Liver (tissue), 9 donors: Measurements from ENCODE around the gene GLI3. TPM values are rescaled to one million over a fixed set of nuclear protein-coding genes. Genes with fewer than 3 reads are reported as not detected.

ENCODE experiments used
- DNase-seq: peaks from one replicate; pipeline ENCODE4 v3.0.0-alpha.2; 2017; ENCODE audit warnings: low spot score
- H3K27ac ChIP-seq, 2 donors: one replicate each; pipeline ENCODE4 v1.7.0; 2013; ENCODE audit warnings: inconsistent platforms in 2 of 2, low read length in 2 of 2, control low read depth in 1 of 2, low read depth in 1 of 2, mild to moderate bottlenecking in 1 of 2
- H3K27me3 ChIP-seq, 4 donors: one replicate each; pipeline versions ENCODE4 v1.6.1 to v1.7.0; 2013; ENCODE audit warnings: low read length in 3 of 4, inconsistent platforms in 1 of 4, mild to moderate bottlenecking in 1 of 4, moderate library complexity in 1 of 4; ENCODE audit not compliant: control insufficient read depth in 4 of 4, insufficient read depth in 4 of 4
- H3K36me3 ChIP-seq, 4 donors: one replicate each; pipeline versions ENCODE4 v1.6.1 to v1.7.0; 2013; ENCODE audit warnings: low read length in 3 of 4, mild to moderate bottlenecking in 3 of 4, low read depth in 1 of 4, moderate library complexity in 1 of 4; ENCODE audit not compliant: control insufficient read depth in 4 of 4, insufficient read depth in 3 of 4
- H3K4me1 ChIP-seq, 4 donors: one replicate each; pipeline versions ENCODE4 v1.6.1 to v1.7.0; 2013; ENCODE audit warnings: low read length in 3 of 4, mild to moderate bottlenecking in 3 of 4, moderate library complexity in 1 of 4; ENCODE audit not compliant: control insufficient read depth in 4 of 4, insufficient read depth in 4 of 4
- H3K4me3 ChIP-seq, 3 donors: one replicate each; pipeline versions ENCODE4 v1.6.1 to v1.7.0; 2013; ENCODE audit warnings: low read length in 3 of 3, control low read depth in 1 of 3, low read depth in 1 of 3, mild to moderate bottlenecking in 1 of 3
- H3K9ac ChIP-seq, 2 donors: one replicate each; pipeline ENCODE4 v1.7.0; 2013; ENCODE audit warnings: low read length in 2 of 2, mild to moderate bottlenecking in 2 of 2, moderate library complexity in 2 of 2, control low read depth in 1 of 2, low read depth in 1 of 2
- H3K9me3 ChIP-seq, 4 donors: one replicate each; pipeline versions ENCODE4 v1.6.1 to v1.7.0; 2013; ENCODE audit warnings: low read length in 3 of 4; ENCODE audit not compliant: control insufficient read depth in 4 of 4
- EGR1 ChIP-seq, 2 donors: IDR thresholded peaks; 2 replicates each; pipeline ENCODE4 v1.6.1; 2016 to 2018; ENCODE audit warnings: antibody characterized with exemption in 2 of 2, low read depth in 2 of 2
- FOXA1 ChIP-seq: IDR thresholded peaks from 2 replicates; pipeline ENCODE4 v1.6.1; 2016; ENCODE audit warnings: antibody characterized with exemption
- FOXA2 ChIP-seq: IDR thresholded peaks from 2 replicates; pipeline ENCODE4 v1.6.1; 2016; ENCODE audit warnings: antibody characterized with exemption
- GABPA ChIP-seq, 2 donors: IDR thresholded peaks in 1 of 2; conservative IDR thresholded peaks in 1 of 2; 2 replicates each; pipeline ENCODE4 v1.6.1; 2016; ENCODE audit warnings: antibody characterized with exemption in 2 of 2, mild to moderate bottlenecking in 1 of 2, moderate library complexity in 1 of 2
- HNF4A ChIP-seq, 2 donors: conservative IDR thresholded peaks; 2 replicates each; pipeline ENCODE4 v1.6.1; 2016; ENCODE audit warnings: antibody characterized with exemption in 2 of 2, mild to moderate bottlenecking in 2 of 2
- HNF4G ChIP-seq: IDR thresholded peaks from 2 replicates; pipeline ENCODE4 v1.6.1; 2016; ENCODE audit warnings: antibody characterized with exemption
- REST ChIP-seq: IDR thresholded peaks from 2 replicates; pipeline ENCODE4 v1.6.1; 2016; ENCODE audit warnings: antibody characterized with exemption, mild to moderate bottlenecking
- YY1 ChIP-seq: IDR thresholded peaks from 2 replicates; pipeline ENCODE4 v1.6.1; 2016; ENCODE audit warnings: antibody characterized with exemption, mild to moderate bottlenecking
- ZBTB33 ChIP-seq: IDR thresholded peaks from 2 replicates; pipeline ENCODE4 v1.6.1; 2016; ENCODE audit warnings: antibody characterized with exemption
- WGBS: extraction: QIAGEN DNeasy Blood & Tissue Kit; methylation state at CpG from one replicate; pipeline ENCODE4 v1.1.7; 2013; 5-methylcytosine and 5-hydroxymethylcytosine counted together
- polyA plus RNA-seq, 2 donors: library from polyadenylated mRNA; stranded (reverse) in 1 of 2; unstranded in 1 of 2; fragments of 200-250 nt in 1 of 2; fragments of >200 nt in 1 of 2; fragmentation: Nextera tagmentation in 1 of 2; extraction: Ambion mirVana in 1 of 2; gene quantifications; one replicate each; pipeline versions ENCODE4 v1.2.1 to v1.2.3, GENCODE V29; 2013 to 2015
- total RNA-seq, 2 donors: library from RNA; depleted of rRNA; stranded (reverse); fragments of >200 nt; gene quantifications; one replicate each; pipeline ENCODE4 v1.2.3, GENCODE V29; 2014
- donor health status: healthy.
- donor health status: healthy.
- donor health status: healthy.
- donor health status: healthy.
- donor health status: healthy.

Gene GLI3
- total and polyA plus RNA-seq, 4 donors = 0.09 to 0.42 (median 0.26) TPM

GRCh38 chr7:42156291-42156865, 80.6 kb downstream of the GLI3 start (continued):
- TF ChIP-seq GABPA (IDR thresholded peaks at IDR 0.05 in 1 of 2, conservative IDR thresholded peaks at IDR 0.05 in 1 of 2) (no peak), FOXA1 (no peak), YY1 (no peak), ZBTB33 (no peak), FOXA2 (no peak)

- DNase-seq = no peak
- Histone ChIP-seq H3K4me3 (no peak overlapping the region), H3K27ac (no peak overlapping the region), H3K9ac (no peak overlapping the region), H3K4me1 (no peaks in the 10 kb centered on the region), H3K27me3 (peaks cover 0 to 3% (median 0%) of the 10 kb centered on the region in 4 donors), H3K36me3 (no peaks in the 10 kb centered on the region), H3K9me3 (no peaks in the 10 kb centered on the region)
- WGBS = 84% methylated on average over 7 of the region's 7 CpGs
- TF ChIP-seq HNF4G (no peak), FOXA1 (no peak)
These were observed 81.3 kb downstream of the GLI3 start for GRCh38 chr7:42155584-42156290.

GRCh38 chr7:42154173-42154572, 82.8 kb downstream of the GLI3 start:
- Histone ChIP-seq H3K9ac (no peak overlapping the region), H3K4me1 (no peaks in the 10 kb centered on the region), H3K36me3 (no peaks in the 10 kb centered on the region), H3K4me3 (no peak overlapping the region), H3K27me3 (peaks cover 0 to 4% (median 0%) of the 10 kb centered on the region in 4 donors), H3K9me3 (no peaks in the 10 kb centered on the region), H3K27ac (no peak overlapping the region)
- no peak for DNase-seq
- TF ChIP-seq HNF4A (conservative IDR thresholded peaks at IDR 0.05) (no peak), EGR1 (IDR thresholded peaks at IDR 0.05; ENCODE audit: low read depth in 2 of 2) (no peak), REST (no peak)
- 82% methylated on average over 9 of the region's 9 CpGs for WGBS
